Motor neuron (in vitro differentiated cells): ENCODE results near the gene CWC22. TPM values are rescaled to one million over a fixed set of nuclear protein-coding genes. Genes with fewer than 3 reads are reported as not detected.
A peak's percentile ranks its signal among the peaks of the same experiment; 100 is the strongest.

ENCODE experiments used
- ATAC-seq, 8 experiments: fragments of 200-7000 bp; cut with Tn5 transposase; replicated peaks in 6 of 8; 2 replicates each; pipeline ENCODE4 v1.8.0; 2021; ENCODE audit warnings: mild to moderate bottlenecking in 8 of 8, moderate library complexity in 8 of 8
- H3K27ac ChIP-seq, 2 donors: fragments of 250-450 bp; sonication (Bioruptor Pico); 2 replicates each; pipeline ENCODE4 v1.9.0; 2021; ENCODE audit warnings: antibody characterized with exemption in 2 of 2, mild to moderate bottlenecking in 2 of 2, moderate library complexity in 1 of 2
- H3K4me1 ChIP-seq, 2 donors: fragments of 250-450 bp; sonication (Bioruptor Pico); replicated peaks in 1 of 2; 2 replicates each; pipeline ENCODE4 v1.6.1; 2021; ENCODE audit warnings: antibody characterized with exemption in 2 of 2, mild to moderate bottlenecking in 2 of 2, moderate library complexity in 1 of 2
- H3K4me3 ChIP-seq, 5 donors: fragments of 250-450 bp; sonication (Bioruptor Pico); 2 replicates each; pipeline ENCODE4 v1.9.0; 2021; ENCODE audit warnings: antibody characterized with exemption in 5 of 5, mild to moderate bottlenecking in 5 of 5, moderate library complexity in 4 of 5
- WGBS, 10 experiments: fragments of 450-650 bp; shearing (Covaris generic); methylation state at CpG; one replicate each; pipeline ENCODE4 v1.0.0; 2022; 5-methylcytosine and 5-hydroxymethylcytosine counted together
- in situ Hi-C, 9 experiments: fragments of 400-800 bp; cut with MboI; loops; one replicate each; pipeline ENCODE4 v1.15.0; 2021; ENCODE audit warnings: low sequenced_read_pairs in 9 of 9, low pct_unique_long_range_greater_than_20kb in 2 of 9; ENCODE audit not compliant: unreplicated experiment in 9 of 9
- total RNA-seq, 8 experiments: library from RNA; unstranded; fragments of 300-600 nt; gene quantifications; 2 replicates each; pipeline versions ENCODE4 v1.2.3 to v1.2.4, GENCODE V29; 2022

CWC22 gene
- total RNA-seq, 8 experiments from 2014 or later: 15.1 to 25.9 (median 19.7) TPM

GRCh38 chr2:179900655-179901054 lies 106.4 kb downstream of the CWC22 start:
- Histone ChIP-seq H3K27ac (no peak overlapping the region), H3K4me3 (no peak overlapping the region), H3K4me1 (no peaks in the 10 kb centered on the region)
- in situ Hi-C loops: no loop called here
- 47 to 98% (median 87%) methylated on average over 2 to 5 of the region's 5 CpGs; no CpG with 5 or more reads in 1 of the 10 experiments for WGBS, 10 experiments
- no peak for ATAC-seq

GRCh38 chr2:179899666-179900065 lies 107.4 kb downstream of the CWC22 start:
- Histone ChIP-seq H3K27ac (no peak overlapping the region), H3K4me3 (no peak overlapping the region), H3K4me1 (no peaks in the 10 kb centered on the region)
- in situ Hi-C loops: no loop called here
- 86 to 100% (median 100%) methylated on average over 1 of the region's 1 CpG; no CpG with 5 or more reads in 5 of the 10 experiments for WGBS, 10 experiments
- ATAC-seq: no peak

DNA sequence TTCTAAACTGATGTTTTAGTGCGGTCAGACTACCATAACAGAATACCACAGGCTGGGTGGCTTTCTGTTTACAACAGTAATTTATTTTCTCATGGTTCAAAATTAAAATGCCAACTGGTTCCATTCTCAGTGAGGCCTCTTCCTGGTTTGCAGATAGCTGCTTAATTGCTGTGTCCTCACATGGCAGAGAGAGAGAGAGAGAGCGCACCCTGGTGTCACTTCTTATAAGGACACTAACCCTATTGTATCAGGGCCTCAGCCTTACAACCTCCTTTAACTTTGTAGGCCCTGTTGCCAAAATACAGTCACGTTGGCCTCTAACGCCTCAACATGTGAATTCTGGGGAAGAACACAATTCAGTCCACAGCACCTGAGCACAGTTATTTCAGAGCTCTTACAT lies 108.2 kb downstream of the CWC22 start:
- no peak overlapping the region for H3K4me3 ChIP-seq
- in situ Hi-C loops: no loop called here
- ATAC-seq: peak in 3 of 8 experiments; percentile 98 to 100 (median 100)

More for the DNA sequence above, 108.2 kb downstream of the CWC22 start:
- no peaks in the 10 kb centered on the region for H3K4me1 ChIP-seq
- H3K27ac ChIP-seq: no peak overlapping the region
- 29 to 92% (median 66%) methylated on average over 2 to 4 of the region's 4 CpGs; no CpG with 5 or more reads in 2 of the 10 experiments for WGBS, 10 experiments

Other genes with a start within 250 kb of the CWC22 start
- 1 to 10 TPM in 2 of 8 experiments, under 1 TPM in 4, not detected in 2; 0.14 to 1.6 (median 0.74) TPM for gene ZNF385B, start 145.7 kb downstream of the CWC22 start, total RNA-seq